ENCODE measurements around the gene THEMIS2.
"Not testable (repeated sequence)": the region's sequence is repeated elsewhere in the genome, so short reads cannot be mapped to it uniquely, and the experiment has no call there.

THEMIS2 gene

DNA sequence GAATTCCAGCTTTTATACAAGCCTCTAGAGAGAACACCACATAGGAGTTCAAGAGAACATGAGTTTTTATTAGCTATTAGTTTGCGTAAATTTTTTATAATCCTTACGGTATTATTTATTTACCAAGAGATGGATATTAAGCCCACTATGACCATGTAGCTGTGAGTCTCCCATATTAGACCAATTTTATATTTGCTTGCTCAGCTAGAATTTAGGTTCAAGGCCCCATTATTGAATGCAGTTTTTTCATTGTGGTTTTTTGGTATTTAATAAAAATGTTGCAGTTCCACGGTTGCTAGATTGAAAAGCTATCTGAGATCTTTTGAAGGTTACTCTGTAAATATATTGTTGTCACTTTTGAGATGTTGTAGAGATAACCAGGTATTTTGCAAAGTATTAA lies 38.9 kb upstream of the THEMIS2 start:
- TF ChIP-seq, protein P1, sequence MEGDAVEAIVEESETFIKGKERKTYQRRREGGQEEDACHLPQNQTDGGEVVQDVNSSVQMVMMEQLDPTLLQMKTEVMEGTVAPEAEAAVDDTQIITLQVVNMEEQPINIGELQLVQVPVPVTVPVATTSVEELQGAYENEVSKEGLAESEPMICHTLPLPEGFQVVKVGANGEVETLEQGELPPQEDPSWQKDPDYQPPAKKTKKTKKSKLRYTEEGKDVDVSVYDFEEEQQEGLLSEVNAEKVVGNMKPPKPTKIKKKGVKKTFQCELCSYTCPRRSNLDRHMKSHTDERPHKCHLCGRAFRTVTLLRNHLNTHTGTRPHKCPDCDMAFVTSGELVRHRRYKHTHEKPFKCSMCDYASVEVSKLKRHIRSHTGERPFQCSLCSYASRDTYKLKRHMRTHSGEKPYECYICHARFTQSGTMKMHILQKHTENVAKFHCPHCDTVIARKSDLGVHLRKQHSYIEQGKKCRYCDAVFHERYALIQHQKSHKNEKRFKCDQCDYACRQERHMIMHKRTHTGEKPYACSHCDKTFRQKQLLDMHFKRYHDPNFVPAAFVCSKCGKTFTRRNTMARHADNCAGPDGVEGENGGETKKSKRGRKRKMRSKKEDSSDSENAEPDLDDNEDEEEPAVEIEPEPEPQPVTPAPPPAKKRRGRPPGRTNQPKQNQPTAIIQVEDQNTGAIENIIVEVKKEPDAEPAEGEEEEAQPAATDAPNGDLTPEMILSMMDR (conservative IDR thresholded peaks at IDR 0.05): no peak
- peak overlapping the region; percentile 28 for H3K27ac ChIP-seq

DNA sequence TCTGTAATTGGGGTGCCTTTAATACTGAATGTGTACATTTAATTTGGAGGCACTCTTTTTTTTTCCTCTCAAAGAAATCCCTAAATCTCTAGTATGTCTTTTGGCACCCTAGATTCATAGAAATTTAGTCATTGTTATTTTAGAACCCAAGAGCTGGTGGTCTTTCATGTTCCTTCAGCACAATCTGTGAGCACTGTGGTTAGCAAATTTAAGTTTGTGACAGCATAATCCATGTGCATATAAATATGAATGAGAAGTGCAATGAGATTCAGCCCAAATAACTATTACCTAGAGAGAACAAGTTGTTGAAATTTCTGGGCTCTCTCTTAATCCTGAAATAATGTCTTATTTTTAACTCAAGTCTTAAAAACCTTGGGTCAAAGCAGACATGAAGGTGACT lies 37.3 kb upstream of the THEMIS2 start:
- H3K27ac ChIP-seq: peak overlapping the region; percentile 28
- TF ChIP-seq, protein P1 (conservative IDR thresholded peaks at IDR 0.05): no peak

DNA sequence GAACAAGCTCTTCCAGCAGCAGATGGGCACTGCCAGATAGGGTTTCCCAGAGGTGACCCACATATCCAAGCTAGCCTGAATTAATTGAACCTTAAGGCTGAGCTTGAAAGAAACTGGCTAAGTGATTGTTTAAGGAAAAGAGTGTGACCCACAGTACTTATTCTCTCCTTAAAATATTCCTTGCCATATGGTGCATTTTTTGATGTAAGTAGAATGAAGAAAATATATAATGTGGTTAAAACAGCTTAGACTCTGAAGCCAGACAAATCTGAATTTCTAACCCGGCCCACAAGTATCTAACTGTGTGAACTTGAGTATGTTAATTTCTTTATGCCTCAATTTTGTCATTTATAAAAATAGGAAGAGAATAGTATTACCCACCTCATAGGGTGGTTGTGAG lies 36.8 kb upstream of the THEMIS2 start:
- TF ChIP-seq, protein P1 (conservative IDR thresholded peaks at IDR 0.05): no peak

DNA sequence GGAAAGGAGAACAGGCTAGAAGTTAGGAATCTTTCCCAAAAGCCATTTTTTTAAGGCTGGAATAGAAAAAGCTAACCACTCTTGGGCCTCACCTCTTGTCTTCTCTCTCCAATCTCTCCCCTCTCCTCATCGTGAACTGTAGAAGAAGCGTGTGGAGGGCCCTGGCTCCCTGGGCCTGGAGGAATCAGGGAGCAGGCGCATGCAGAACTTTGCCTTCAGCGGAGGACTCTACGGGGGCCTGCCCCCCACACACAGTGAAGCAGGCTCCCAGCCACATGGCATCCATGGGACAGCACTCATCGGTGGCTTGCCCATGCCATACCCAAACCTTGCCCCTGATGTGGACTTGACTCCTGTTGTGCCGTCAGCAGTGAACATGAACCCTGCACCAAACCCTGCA lies 22.4 kb upstream of the THEMIS2 start:
- TF ChIP-seq, protein P1 (conservative IDR thresholded peaks at IDR 0.05): no peak

More for the DNA sequence above, 36.8 kb upstream of the THEMIS2 start:
- H3K27ac ChIP-seq: no peak overlapping the region; the same call in 1 of the 2 replicates

DNA sequence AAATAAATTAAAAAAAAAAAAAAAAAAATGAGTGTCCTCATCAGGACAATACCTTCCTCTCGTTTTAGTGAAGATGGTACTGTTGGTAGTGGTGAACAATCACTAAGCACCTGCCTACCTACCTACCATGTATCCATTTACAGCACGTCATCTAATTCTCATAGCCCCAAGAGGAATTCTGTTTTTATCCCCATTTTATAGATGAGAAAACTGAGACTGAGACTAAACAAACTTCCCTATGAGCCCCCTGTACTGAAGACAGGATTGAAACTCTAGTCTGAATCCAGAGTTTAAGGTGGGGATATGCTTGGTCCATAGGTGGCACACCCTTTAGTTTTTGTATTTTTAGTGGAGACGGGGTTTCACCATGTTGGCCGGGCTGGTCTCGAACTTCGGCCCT lies 17.3 kb upstream of the THEMIS2 start:
- H3K27ac ChIP-seq: no peak overlapping the region
- TF ChIP-seq, protein P1 (conservative IDR thresholded peaks at IDR 0.05): no peak

More for the DNA sequence above, 22.4 kb upstream of the THEMIS2 start:
- H3K27ac ChIP-seq: no peak overlapping the region

DNA sequence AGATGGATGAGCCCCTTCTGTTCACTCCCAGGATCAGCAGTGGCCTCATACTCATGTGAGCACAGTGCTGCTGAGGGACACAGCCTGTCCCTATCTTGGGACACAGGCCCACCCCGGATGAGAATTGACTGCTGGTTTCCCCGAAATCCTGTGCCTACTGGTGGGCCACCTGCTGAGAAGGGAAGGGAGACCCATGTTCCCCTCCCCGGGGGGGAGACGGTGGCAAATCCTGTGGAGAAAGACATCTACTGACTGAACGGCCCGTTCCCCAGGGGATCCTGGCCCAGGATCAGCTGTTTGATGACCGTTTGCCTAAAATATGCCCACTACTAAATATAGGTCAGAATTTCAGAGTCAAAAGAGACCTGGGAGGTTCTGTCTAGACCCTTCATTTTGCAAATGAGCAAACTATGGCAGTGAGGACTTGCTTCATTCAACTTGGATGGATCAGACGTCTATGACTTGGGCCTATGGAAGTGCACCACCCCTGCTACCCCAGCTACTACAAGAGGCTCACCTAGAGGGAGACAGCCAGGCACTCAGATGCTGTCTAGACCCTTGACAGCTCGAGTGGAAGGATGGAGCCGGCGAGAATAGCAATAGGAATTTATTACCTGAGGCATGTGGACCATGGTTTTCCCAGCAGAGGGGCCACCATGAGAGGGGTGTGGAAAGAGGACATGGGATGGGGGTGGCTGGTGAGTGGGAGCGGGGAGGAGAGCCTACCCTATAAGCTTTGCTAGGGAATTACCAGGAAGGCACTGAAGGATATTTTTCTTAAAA lies 15.6 kb upstream of the THEMIS2 start:
- no peak overlapping the region for H3K27ac ChIP-seq
- TF ChIP-seq, protein P1 (conservative IDR thresholded peaks at IDR 0.05): no peak

DNA sequence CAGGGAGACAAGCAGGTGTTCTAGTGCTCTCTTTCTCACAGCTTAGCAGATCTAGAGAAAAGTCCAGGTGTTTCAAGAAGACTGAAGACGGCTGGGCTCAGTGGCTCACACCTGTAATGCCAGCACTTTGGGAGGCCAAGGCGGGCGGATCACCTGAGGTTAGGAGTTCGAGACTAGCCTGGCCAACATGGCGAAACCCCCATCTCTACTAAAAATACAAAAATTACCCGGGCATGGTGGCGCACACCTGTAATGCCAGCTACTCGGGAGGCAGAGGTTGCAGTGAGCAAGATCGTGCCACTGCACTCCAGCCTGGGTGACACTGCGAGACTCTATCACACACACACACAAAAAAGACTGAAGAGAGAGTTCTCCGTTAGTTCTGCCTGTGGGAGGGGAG lies 14.8 kb upstream of the THEMIS2 start:
- H3K27ac ChIP-seq: not testable (repeated sequence)

All from VCaP (cell line).